Measurements from ENCODE around the gene TRAPPC1. TPM values are rescaled to one million over a fixed set of nuclear protein-coding genes. Genes with fewer than 3 reads are reported as not detected.

TRAPPC1 gene
- total and polyA plus RNA-seq, 2 of the 8 experiments (the other 6 are each of a cell fraction or from before 2014, with no cell fraction given), result 114 to 170 TPM

GRCh38 chr17:7969433-7969832 is 37.7 kb upstream of the TRAPPC1 start:
- CTCF ChIA-PET (ENCODE audit: partially characterized antibody), result interaction anchor here (0.9 to 7.1 kb wide), 3 partner anchors 8 to 28 kb away, joined by 3 to 104 read pairs (median 4); no protein-coding TSS in a partner anchor
- Histone ChIP-seq H3K36me3 (ENCODE audit: control insufficient read depth in 2 of 4, insufficient read depth in 4 of 4, low read length in 3 of 4) (no peaks in the 10 kb centered on the region), H3K14ac (ENCODE audit: insufficient read length) (no peak overlapping the region)

More at GRCh38 chr17:7969433-7969832, 37.7 kb upstream of the TRAPPC1 start:
- no peak overlapping the region for H3K56ac ChIP-seq (replicated peaks; ENCODE audit: insufficient read length, low read depth, low read length)
- H2AFZ ChIP-seq (ENCODE audit: low read length), result no peak overlapping the region
- H2BK12ac ChIP-seq (ENCODE audit: low read depth, low read length), result no peak overlapping the region
- no peak overlapping the region for H2BK5ac ChIP-seq (ENCODE audit: low read depth, low read length)
- no peak overlapping the region for H2BK120ac ChIP-seq (replicated peaks; ENCODE audit: low read depth, low read length)
- H3K23me2 ChIP-seq (ENCODE audit: low read depth, low read length), result no peaks in the 10 kb centered on the region
- no peak overlapping the region for H2BK15ac ChIP-seq (ENCODE audit: low read length)
- no peak overlapping the region for H4K5ac ChIP-seq (ENCODE audit: insufficient read length, low read depth, low read length)
- 92% methylated on average over 6 of the region's 6 CpGs; no CpG with 5 or more reads in 1 of the 2 experiments for WGBS, 2 experiments (ENCODE audit: extremely low coverage in 1 of 2, insufficient coverage in 1 of 2, insufficient read length in 1 of 2, insufficient replicate concordance in 2 of 2, low coverage in 1 of 2, low lambda C conversion rate in 2 of 2, missing lambda C conversion rate in 1 of 2)
- H3K4ac ChIP-seq (replicated peaks; ENCODE audit: insufficient read length, low read depth, low read length), result no peak overlapping the region
- no peaks in the 10 kb centered on the region for H3K79me2 ChIP-seq (ENCODE audit: control insufficient read depth in 1 of 2, insufficient read depth in 2 of 2, low read length in 2 of 2)
- DNase-seq (ENCODE audit: low read depth in 1 of 2, low spot score in 2 of 2) (no peak), FAIRE-seq (no peak)
- no peak overlapping the region for H3K9ac ChIP-seq (replicated peaks in 1 of 4; ENCODE audit: extremely low read depth in 1 of 4, low read depth in 3 of 4, low read length in 3 of 4)
- H4K20me1 ChIP-seq (replicated peaks in 1 of 2; ENCODE audit: control insufficient read depth in 1 of 2, insufficient read depth in 2 of 2, low read length in 2 of 2), result no peaks in the 10 kb centered on the region
- no peaks in the 10 kb centered on the region for H3K4me1 ChIP-seq (replicated peaks in 1 of 4; ENCODE audit: control insufficient read depth in 3 of 4, insufficient read depth in 4 of 4, low read length in 3 of 4)
- H2BK20ac ChIP-seq (ENCODE audit: low read length), result no peak overlapping the region
- no peak overlapping the region for H3K4me2 ChIP-seq (ENCODE audit: insufficient read depth in 1 of 2, low read depth in 2 of 2, low read length in 2 of 2)
- POLR2A ChIA-PET (ENCODE audit: partially characterized antibody), result interaction anchor here (1.1 kb wide), 1 partner anchor 8 kb away, joined by 3 read pairs; no protein-coding TSS in a partner anchor
- H3K4me3 ChIP-seq (ENCODE audit: extremely low read depth in 1 of 4, insufficient read depth in 2 of 4, low read depth in 3 of 4, low read length in 4 of 4), result no peak overlapping the region
- H3K27ac ChIP-seq (ENCODE audit: low read depth, low read length), result no peak overlapping the region
- H3K18ac ChIP-seq (ENCODE audit: extremely low read depth, low read length), result no peak overlapping the region
- no peaks in the 10 kb centered on the region for H3K27me3 ChIP-seq (replicated peaks in 1 of 4; ENCODE audit: control insufficient read depth in 3 of 4, extremely low read depth in 1 of 4, insufficient read depth in 3 of 4, low read length in 3 of 4)
- H2AK5ac ChIP-seq (ENCODE audit: low read depth, low read length), result no peak overlapping the region
- H3K79me1 ChIP-seq (ENCODE audit: low read depth, low read length), result no peaks in the 10 kb centered on the region
- TF ChIP-seq TCF12 (IDR thresholded peaks at IDR 0.05; ENCODE audit: low read depth, low read length), result no peak
- no peak for TF ChIP-seq BRCA1 (IDR thresholded peaks at IDR 0.05; ENCODE audit: low read depth, low read length)
- no peak for TF ChIP-seq SRF (IDR thresholded peaks at IDR 0.05; ENCODE audit: low read depth, low read length)
- no peak for TF ChIP-seq JUN (IDR thresholded peaks at IDR 0.05; ENCODE audit: low read depth, low read length)
- H3K9me3 ChIP-seq (ENCODE audit: insufficient read depth in 2 of 2, low read depth in 1 of 2, low read length in 1 of 2), result peaks cover 0 to 4% of the 10 kb centered on the region in 2 experiments; a peak in 1 of 4 replicates
- H4K8ac ChIP-seq (ENCODE audit: extremely low read depth, insufficient read depth, low read length), result no peak overlapping the region
- no peak overlapping the region for H4K91ac ChIP-seq (replicated peaks; ENCODE audit: insufficient read length, low read length)
- no peak overlapping the region for H3K23ac ChIP-seq (ENCODE audit: insufficient read length)
